Type B pancreatic cell (in vitro differentiated cells): Measurements from ENCODE around the gene SLC25A34. TPM values are rescaled to one million over a fixed set of nuclear protein-coding genes. Genes with fewer than 3 reads are reported as not detected.
A peak's percentile ranks its signal among the peaks of the same experiment; 100 is the strongest.

ENCODE experiments used
- DNase-seq: peaks from one replicate; pipeline ENCODE4 v3.0.0; 2021; ENCODE audit warnings: mixed read lengths; ENCODE audit not compliant: unreplicated experiment; ENCODE audit errors: extremely low spot score
- H3K27ac Mint-ChIP-seq: 2 replicates; pipeline ENCODE4 v1.8.0; 2021; ENCODE audit warnings: mild to moderate bottlenecking, mixed read lengths
- H3K27me3 Mint-ChIP-seq: 2 replicates; pipeline ENCODE4 v1.8.0; 2021; ENCODE audit warnings: mixed read lengths
- H3K36me3 Mint-ChIP-seq: 2 replicates; pipeline ENCODE4 v1.8.0; 2021; ENCODE audit warnings: mixed read lengths
- H3K4me1 Mint-ChIP-seq: one replicate; pipeline ENCODE4 v1.8.0; 2021; ENCODE audit warnings: mixed read lengths; ENCODE audit not compliant: unreplicated experiment
- H3K4me3 Mint-ChIP-seq: 2 replicates; pipeline ENCODE4 v1.8.0; 2021; ENCODE audit warnings: mild to moderate bottlenecking, mixed read lengths
- H3K9me3 Mint-ChIP-seq: 2 replicates; pipeline ENCODE4 v1.8.0; 2021; ENCODE audit warnings: mixed read lengths
- CTCF ChIP-seq: fragments of 200-600 bp; sonication (generic); conservative IDR thresholded peaks from 2 replicates; pipeline ENCODE4 v1.5.0; 2021; ENCODE audit warnings: antibody characterized with exemption, mild to moderate bottlenecking
- total RNA-seq: library from RNA; stranded (reverse); gene quantifications from 2 replicates; pipeline ENCODE4 v1.2.1, GENCODE V29; 2021; ENCODE audit warnings: low replicate concordance

The SLC25A34 gene
- total RNA-seq, 1 donor from 2014 or later = 3.8 TPM

- peaks cover 19% of the 10 kb centered on the region for H3K36me3 Mint-ChIP-seq
- H3K9me3 Mint-ChIP-seq = no peaks in the 10 kb centered on the region
- no peak for TF ChIP-seq CTCF
- H3K4me1 Mint-ChIP-seq = peaks cover 8% of the 10 kb centered on the region
- H3K4me3 Mint-ChIP-seq = no peak overlapping the region
- H3K27me3 Mint-ChIP-seq = no peaks in the 10 kb centered on the region
- DNase-seq = no peak
- H3K27ac Mint-ChIP-seq = no peak overlapping the region
These were observed 31.9 kb downstream of the SLC25A34 start for GRCh38 chr1:15767941-15768340.

- Mint-ChIP-seq H3K27ac (no peak overlapping the region), H3K27me3 (no peaks in the 10 kb centered on the region), H3K4me3 (no peak overlapping the region), H3K36me3 (peaks cover 19% of the 10 kb centered on the region), H3K9me3 (no peaks in the 10 kb centered on the region), H3K4me1 (peaks cover 8% of the 10 kb centered on the region)
- DNase-seq = no peak
- TF ChIP-seq CTCF = no peak
These were observed 32.3 kb downstream of the SLC25A34 start for GRCh38 chr1:15768388-15768787.

GRCh38 chr1:15770313-15770962 lies 34.4 kb downstream of the SLC25A34 start:
- DNase-seq = no peak
- no peaks in the 10 kb centered on the region for H3K9me3 Mint-ChIP-seq
- no peak for TF ChIP-seq CTCF
- no peaks in the 10 kb centered on the region for H3K4me1 Mint-ChIP-seq
- H3K27ac Mint-ChIP-seq = no peak overlapping the region
- no peak overlapping the region for H3K4me3 Mint-ChIP-seq
- H3K27me3 Mint-ChIP-seq = no peaks in the 10 kb centered on the region
- H3K36me3 Mint-ChIP-seq = peaks cover 18% of the 10 kb centered on the region

GRCh38 chr1:15771836-15772515 lies 35.9 kb downstream of the SLC25A34 start:
- Mint-ChIP-seq H3K9me3 (no peaks in the 10 kb centered on the region), H3K4me3 (no peak overlapping the region), H3K27me3 (no peaks in the 10 kb centered on the region), H3K36me3 (peaks cover 19% of the 10 kb centered on the region), H3K27ac (no peak overlapping the region), H3K4me1 (peaks cover 1% of the 10 kb centered on the region)
- DNase-seq = no peak
- no peak for TF ChIP-seq CTCF

- TF ChIP-seq CTCF = no peak
- DNase-seq = no peak
- Mint-ChIP-seq H3K4me1 (peaks cover 12% of the 10 kb centered on the region), H3K9me3 (no peaks in the 10 kb centered on the region), H3K27ac (peak overlapping the region; percentile 21), H3K27me3 (no peaks in the 10 kb centered on the region), H3K36me3 (peaks cover 31% of the 10 kb centered on the region), H3K4me3 (no peak overlapping the region)
These were observed 39.6 kb downstream of the SLC25A34 start for GRCh38 chr1:15775706-15776105.
